HepG2 (cell line): ENCODE data around the gene OR6C2.
"Not testable (repeated sequence)": the region's sequence is repeated elsewhere in the genome, so short reads cannot be mapped to it uniquely, and the experiment has no call there.

Source experiments
- CTCF ChIP-seq: sonication (generic); formaldehyde crosslinking; IDR thresholded peaks from 2 replicates; pipeline ENCODE4 v1.5.0; 2020; ENCODE audit warnings: mild to moderate bottlenecking, missing genetic modification reagents, moderate library complexity
- TF ChIP-seq, protein P1 (sequence below): sonication (generic); formaldehyde crosslinking; IDR thresholded peaks from 2 replicates; pipeline ENCODE4; 2020; ENCODE audit warnings: missing genetic modification reagents, mild to moderate bottlenecking, borderline replicate concordance

DNA sequence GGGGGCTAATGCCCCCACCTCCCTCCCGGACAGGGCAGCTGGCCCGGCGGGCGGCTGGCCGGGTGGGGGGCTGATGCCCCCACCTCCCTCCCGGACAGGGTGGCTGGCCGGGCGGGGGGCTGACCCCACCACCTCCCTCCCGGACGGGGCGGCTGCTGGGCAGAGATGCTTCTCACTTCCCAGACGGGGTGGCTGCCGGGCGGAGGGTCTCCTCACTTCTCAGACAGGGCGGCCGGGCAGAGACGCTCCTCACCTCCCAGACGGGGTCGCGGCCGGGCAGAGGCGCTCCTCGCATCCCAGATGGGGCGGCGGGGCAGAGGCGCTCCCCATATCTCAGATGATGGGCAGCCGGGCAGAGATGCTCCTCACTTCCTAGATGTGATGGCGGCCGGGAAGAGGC is 35.3 kb downstream of the OR6C2 start:
- TF ChIP-seq, protein P1, sequence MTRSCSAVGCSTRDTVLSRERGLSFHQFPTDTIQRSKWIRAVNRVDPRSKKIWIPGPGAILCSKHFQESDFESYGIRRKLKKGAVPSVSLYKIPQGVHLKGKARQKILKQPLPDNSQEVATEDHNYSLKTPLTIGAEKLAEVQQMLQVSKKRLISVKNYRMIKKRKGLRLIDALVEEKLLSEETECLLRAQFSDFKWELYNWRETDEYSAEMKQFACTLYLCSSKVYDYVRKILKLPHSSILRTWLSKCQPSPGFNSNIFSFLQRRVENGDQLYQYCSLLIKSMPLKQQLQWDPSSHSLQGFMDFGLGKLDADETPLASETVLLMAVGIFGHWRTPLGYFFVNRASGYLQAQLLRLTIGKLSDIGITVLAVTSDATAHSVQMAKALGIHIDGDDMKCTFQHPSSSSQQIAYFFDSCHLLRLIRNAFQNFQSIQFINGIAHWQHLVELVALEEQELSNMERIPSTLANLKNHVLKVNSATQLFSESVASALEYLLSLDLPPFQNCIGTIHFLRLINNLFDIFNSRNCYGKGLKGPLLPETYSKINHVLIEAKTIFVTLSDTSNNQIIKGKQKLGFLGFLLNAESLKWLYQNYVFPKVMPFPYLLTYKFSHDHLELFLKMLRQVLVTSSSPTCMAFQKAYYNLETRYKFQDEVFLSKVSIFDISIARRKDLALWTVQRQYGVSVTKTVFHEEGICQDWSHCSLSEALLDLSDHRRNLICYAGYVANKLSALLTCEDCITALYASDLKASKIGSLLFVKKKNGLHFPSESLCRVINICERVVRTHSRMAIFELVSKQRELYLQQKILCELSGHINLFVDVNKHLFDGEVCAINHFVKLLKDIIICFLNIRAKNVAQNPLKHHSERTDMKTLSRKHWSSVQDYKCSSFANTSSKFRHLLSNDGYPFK (CRISPR knock-in tag): not testable (repeated sequence)
- not testable (repeated sequence) for TF ChIP-seq CTCF (CRISPR knock-in tag)
